HG02885 (cell line): ENCODE results near the gene FCRL5.
"Not testable (repeated sequence)": the region's sequence is repeated elsewhere in the genome, so short reads cannot be mapped to it uniquely, and the experiment has no call there.

Source experiments
- ATAC-seq: cut with Tn5 transposase; IDR thresholded peaks from one replicate; pipeline ENCODE4 v1.9.1; 2021; ENCODE audit warnings: mild to moderate bottlenecking; ENCODE audit not compliant: unreplicated experiment, poor library complexity

The FCRL5 gene

DNA sequence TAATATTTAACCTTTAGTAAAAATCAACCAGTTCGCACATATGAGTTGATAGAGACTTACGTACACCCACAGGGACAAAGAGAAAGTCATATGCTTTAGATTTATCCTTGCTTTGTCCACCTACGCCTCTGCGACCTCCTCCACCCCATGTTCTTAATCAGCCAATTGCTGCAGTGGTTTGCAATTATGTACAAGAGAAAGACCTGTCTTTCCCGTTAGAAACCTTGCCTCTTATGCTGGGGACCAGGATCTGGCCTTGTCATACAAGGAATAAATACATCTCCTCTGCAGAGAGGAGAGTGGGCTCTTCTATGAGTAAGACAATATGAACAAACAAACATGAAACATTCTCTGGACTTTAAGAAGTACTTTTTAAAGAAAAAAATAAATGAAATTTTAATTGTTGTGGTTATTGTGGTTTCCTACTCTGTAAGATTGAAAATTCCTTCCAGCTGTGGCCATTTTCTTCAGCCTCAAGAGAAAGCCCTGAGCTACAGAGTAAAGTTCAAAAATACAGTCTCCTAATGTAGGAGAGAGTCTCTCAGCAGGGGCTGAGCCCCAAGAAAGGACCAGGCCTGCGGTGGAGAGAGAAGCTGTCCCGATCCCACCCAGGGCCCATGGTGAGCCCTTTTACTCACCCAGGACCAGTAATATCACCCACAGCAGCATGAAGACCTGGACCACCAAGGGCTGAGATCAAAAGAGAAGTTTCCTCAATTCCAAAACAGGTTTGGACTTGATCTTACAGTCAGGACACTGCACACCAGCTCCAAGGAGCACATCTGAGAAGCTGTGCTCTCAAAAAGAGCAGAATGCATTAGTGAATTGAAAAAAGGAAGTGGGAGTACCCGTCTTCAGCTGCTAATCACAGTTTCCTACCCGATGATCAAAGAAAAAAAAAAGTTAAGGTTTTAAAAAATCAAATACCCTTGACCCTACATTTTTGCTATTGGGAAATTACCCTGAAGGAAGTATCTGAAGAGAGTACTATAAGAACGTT is at the start of gene FCRL5:
Gene FCRL5, minus strand, starts transcription at position 822 of the 1,000 bp plus-strand sequence. Its CDS starts 153 bp downstream, at position 669.
- peak; percentile 82 for ATAC-seq

DNA sequence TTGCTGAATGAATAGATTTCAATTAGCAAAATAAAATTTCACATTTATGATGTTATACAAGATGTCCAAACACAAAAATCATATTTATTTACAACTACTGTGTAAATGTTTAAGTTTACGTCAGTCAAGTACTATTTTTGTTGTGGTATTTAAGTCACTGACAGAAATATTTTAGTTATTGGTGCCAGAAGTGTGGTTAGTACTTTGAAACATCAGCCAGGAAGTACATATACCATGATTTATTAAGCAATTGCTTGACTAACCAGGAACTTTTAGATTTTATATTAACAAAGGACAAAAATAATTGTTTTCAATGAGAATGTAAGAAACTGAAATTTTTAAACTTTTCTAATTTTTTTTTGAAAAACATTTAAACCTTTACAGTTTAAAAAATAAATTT is 47.9 kb upstream of the FCRL5 start:
- no peak for ATAC-seq

DNA sequence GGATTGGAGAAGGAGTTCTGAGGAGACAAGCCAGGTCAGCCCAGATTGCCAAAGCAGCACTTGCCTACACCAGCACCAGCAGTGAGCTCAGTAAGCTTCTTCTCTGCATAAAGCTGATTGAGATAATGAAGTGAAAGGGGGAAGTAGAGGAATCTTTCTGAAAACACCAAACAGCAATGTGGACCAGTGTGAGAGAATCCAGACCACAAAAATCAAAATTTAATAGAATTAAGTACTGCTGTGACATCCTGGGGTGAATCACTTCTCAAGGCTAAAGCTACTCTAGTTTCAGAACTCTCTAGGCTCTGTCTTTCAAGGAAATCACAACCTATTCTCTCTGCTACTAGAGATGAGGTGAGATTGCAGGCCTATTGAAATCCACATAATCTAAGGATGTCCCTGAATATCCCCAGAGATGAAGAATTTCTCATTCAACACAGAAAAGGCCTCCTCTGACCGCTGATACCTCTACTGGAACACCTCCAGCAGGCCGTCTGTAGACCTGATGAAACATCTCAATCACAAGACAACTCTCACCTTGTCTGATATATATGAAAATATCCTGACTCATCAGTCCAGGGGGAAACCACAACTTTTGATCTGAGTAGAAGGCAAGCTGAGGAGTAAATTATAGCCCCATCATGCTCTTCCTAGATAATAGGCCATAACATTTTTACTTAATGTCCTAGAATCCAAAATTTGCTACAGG is 45.8 kb upstream of the FCRL5 start, which contains the start of gene FCRL4:
Gene FCRL4, minus strand, starts transcription at position 127 of the 709 bp plus-strand sequence. CDS start 141 bp downstream, outside the sequence.
- peak; percentile 39 for ATAC-seq

DNA sequence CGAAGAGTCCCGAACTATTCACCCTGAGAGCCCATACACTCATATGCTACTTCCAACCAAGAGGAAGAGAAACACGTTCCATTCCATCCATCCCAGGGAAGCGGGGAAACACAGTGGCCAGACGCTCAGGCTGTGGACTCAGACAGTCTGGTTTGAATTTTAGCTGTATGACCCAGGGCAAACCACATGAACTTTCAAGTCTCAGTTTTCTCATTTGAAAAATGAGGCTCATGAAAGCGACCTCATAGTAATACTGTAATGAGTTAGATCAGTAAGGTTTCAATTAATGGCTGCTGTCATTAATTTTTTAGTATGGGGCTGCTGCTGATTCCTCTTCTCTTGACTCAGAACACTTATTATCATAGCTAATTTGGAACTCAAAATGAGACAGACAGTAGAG is 44.1 kb upstream of the FCRL5 start:
- ATAC-seq: peak; percentile 61

DNA sequence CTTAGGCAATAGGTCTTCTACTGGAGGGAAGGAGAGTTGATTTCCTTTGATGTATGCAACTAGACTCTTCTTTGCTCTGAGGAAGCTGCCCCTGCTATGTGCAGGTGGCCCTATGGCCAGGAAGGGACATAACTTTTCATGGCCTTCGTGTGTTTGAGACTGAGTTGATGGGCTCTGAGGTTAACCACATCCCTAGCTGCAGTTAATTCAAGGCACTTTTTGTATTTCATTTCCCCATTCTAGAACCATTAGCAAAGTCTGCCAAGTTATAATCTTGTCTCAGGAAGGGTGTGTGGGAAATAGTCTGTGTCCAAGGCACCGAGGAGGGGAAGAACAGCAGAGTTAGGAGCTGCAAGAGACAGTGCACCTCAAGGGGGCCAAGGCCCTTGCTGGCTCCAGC is 43.0 kb upstream of the FCRL5 start:
- ATAC-seq: peak; percentile 79

DNA sequence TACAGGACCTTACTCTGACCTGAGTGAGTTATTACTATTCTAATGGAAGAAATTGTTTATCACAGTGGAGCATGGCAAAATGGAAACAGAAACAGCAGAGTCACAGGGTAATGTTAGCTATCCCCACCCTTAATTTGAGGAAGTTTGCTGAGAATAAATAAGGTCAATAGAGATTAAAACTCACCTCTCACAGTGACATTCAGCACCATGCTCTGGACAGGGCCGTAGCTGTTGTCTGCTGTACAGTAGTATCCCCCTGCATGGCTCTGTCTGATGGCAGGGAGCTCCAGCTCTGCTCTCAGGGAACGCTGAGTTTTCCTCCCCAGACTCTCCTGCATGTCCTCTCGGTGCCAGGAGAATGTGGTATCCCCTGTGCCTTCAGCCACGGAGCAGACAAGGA is 33.7 kb upstream of the FCRL5 start:
- no peak for ATAC-seq

DNA sequence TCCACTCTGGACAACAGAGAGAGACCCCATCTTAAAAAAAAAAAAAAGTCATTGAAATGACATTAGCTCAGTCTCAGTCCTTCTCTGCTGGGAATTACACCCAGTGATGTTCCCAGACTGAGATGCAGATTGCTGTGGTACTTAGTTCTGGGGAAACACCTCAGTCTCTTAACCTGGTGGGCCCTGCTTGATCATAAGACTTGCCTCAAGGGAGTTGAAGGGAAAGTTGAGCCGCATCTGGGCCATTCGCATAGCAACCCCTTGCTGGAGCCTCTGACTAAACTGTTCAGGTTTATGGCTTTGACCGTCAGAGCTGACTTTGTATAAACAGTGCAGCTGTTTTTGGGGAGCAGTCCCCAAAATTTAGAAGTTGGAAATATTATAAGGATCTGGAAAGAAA is 32.2 kb upstream of the FCRL5 start:
- ATAC-seq: no peak

GRCh38 chr1:157580828-157581210 is 28.5 kb upstream of the FCRL5 start:
- no peak for ATAC-seq

DNA sequence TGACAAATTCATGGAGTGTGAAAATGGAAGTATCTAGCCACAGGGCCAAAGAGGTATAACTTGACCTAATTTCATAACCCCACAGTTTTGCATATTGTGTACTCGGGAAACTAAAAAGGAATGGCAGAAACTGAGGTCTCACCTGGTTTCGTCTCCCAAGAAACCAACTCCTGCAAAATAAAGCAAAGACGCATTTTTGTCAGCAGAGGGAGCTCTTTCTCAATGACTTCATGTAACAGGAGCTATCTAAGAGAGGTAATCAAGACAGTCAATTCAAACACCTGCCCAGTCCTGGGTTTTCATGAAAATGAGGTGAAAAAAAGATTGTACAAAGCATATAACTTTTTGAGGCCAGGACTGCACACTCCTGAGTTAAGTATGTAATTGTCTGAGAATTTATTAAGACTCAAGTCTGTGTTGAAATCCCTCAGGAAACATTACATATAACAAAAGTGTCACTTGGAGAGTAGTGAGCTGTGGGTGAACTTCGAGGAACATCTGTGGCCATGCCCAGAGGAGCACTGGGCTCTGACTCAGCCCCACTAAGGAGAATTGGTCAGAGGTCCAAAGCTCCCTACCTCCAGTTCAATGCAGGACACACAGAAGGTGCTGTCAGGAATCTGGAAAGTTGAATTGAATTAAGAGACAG is 28.0 kb upstream of the FCRL5 start:
- ATAC-seq: no peak

DNA sequence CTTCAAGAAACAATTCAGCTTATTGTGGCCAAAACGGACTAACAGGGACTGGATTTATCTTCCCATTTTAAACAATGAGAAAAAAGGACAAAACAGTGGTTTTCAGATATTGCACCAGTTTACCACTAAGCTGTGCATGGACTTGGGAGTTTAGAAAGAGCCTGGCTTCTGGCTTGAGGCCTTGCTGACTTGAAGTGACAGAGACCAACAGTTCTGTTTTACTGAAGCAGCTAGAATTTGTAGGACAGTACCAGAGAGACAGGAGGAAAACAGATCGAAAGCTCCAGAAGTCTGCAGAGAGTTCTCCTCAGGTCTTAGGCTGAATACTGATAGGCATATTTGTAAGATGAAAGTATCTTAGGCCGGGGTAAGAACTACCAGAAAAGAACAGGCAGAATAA is 25.1 kb upstream of the FCRL5 start:
- no peak for ATAC-seq

DNA sequence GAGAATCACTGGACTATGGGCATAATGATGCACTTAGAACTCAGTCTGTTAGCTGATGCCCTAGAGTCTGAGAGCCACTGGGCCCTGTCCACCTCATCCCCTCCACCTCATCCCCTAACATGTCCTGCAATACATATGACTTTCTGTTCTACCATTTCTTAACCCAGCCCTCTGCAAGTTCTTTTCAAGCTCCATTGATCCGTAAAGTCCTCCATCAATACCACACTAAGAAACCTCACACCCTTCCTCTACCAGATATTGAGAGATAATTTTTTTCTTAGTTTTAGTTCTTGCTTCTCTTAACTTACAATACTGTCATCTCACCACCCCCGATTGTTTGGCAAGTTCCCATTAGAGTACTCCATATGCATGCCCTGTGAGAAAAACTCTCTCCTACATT is 23.4 kb upstream of the FCRL5 start:
- peak; percentile 68 for ATAC-seq

- no peak for ATAC-seq
Measured at GRCh38 chr1:157574836-157575235, 22.5 kb upstream of the FCRL5 start.

GRCh38 chr1:157566484-157567300 is 14.4 kb upstream of the FCRL5 start:
- no peak for ATAC-seq

DNA sequence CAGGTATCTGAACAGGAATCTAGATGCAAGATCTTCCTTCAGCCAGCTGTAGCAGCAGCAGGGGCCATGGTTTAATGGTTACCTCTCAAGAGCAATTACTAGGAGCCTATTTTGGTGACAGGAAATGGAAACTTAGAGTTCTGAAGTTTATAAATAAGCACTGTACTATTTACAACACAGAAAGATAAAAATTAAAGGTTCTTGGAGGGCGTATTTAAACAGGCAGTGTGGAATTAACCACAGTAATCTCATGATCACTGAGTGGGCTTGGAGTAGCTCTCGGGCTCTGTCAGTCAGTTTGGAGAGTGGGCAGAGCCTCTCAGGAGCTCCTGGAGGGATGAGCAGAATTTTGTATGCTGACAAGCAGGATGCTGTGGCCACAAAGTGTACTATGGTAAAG is 10.2 kb upstream of the FCRL5 start:
- peak; percentile 73 for ATAC-seq

DNA sequence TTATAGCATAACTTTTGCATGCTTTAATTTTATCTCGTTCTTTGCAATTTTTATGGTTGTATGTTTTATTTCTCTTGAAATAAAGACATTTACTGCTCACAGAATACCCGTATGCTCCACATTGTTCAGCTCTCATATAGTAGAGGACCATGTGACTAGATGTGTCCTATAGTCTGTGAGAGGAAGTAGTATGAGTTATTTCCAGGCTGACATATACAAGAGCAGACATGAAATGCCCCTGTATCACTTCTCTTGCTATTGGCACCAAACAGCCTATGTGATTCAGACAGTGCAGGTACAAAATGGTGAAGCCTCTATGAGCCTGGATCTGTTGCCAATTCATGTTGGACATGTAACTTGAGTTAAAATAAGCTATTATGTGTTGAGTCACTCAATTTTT is 5.8 kb upstream of the FCRL5 start:
- no peak for ATAC-seq

DNA sequence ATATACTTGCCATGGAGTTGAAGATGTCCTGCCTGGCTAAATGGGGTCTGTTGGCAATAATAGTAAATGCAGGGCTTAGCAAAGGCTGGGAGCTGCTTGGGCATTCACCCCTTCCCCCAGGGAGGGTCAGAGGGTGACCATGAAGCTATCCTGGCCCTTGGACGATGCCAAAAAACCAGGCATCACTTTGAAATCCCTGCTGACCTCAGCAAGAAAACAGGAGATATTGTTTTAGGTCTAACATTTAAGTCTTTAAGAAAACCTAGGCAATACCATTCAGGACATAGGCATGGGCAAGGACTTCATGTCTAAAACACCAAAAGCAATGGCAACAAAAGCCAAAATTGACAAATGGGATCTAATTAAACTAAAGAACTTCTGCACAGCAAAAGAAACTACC is 4.2 kb downstream of the FCRL5 start:
- ATAC-seq: not testable (repeated sequence)

GRCh38 chr1:157542676-157543075 is 9.6 kb downstream of the FCRL5 start:
- no peak for ATAC-seq

GRCh38 chr1:157540852-157541251 is 11.5 kb downstream of the FCRL5 start:
- no peak for ATAC-seq

GRCh38 chr1:157540160-157540748 is 12.1 kb downstream of the FCRL5 start:
- no peak for ATAC-seq

- no peak for ATAC-seq
Measured at GRCh38 chr1:157539568-157539967, 12.7 kb downstream of the FCRL5 start.
